WTC11 (cell line): Measurements from ENCODE around the gene COL18A1. TPM values are rescaled to one million over a fixed set of nuclear protein-coding genes. Genes with fewer than 3 reads are reported as not detected.

ENCODE experiments used
- ATAC-seq: fragments of 200-7000 bp; cut with Tn5 transposase; 2 replicates; pipeline ENCODE4 v1.10.0; 2021; ENCODE audit warnings: mild to moderate bottlenecking, moderate library complexity
- CTCF ChIA-PET: fragments of 300-600 bp; sonication (Branson Sonifier 250); formaldehyde crosslinking; loops from one replicate; lab custom pipeline; 2021; ENCODE audit warnings: antibody characterized with exemption; lab: Charles Lee
- POLR2A ChIA-PET: fragments of 350-600 bp; sonication (Branson Sonifier 250); formaldehyde crosslinking; loops from one replicate; lab custom pipeline; 2021; ENCODE audit warnings: antibody characterized with exemption; lab: Charles Lee
- DNase-seq: peaks from one replicate; pipeline ENCODE4 v3.0.0; 2021; ENCODE audit warnings: low spot score
- H3K27ac Mint-ChIP-seq: 2 replicates; pipeline ENCODE4 v1.8.0; 2021; ENCODE audit warnings: mixed read lengths
- H3K27me3 Mint-ChIP-seq: 2 replicates; pipeline ENCODE4 v1.8.0; 2021; ENCODE audit warnings: low read depth, mild to moderate bottlenecking, moderate library complexity, mixed read lengths
- H3K36me3 Mint-ChIP-seq: 2 replicates; pipeline ENCODE4 v1.8.0; 2021; ENCODE audit warnings: mixed read lengths
- H3K4me1 Mint-ChIP-seq: 2 replicates; pipeline ENCODE4 v1.8.0; 2022; ENCODE audit warnings: mixed read lengths
- H3K4me3 Mint-ChIP-seq: 2 replicates; pipeline ENCODE4 v1.8.0; 2021; ENCODE audit warnings: mild to moderate bottlenecking, moderate library complexity, mixed read lengths
- H3K9me3 Mint-ChIP-seq: 2 replicates; pipeline ENCODE4 v1.8.0; 2021; ENCODE audit warnings: mixed read lengths
- ELF4 ChIP-seq: sonication (generic); formaldehyde crosslinking; IDR thresholded peaks from 2 replicates; pipeline ENCODE4 v1.8.1; 2022; ENCODE audit warnings: low read depth, mild to moderate bottlenecking, moderate library complexity, missing genetic modification reagents
- GRHL2 ChIP-seq: fragments of 250-450 bp; sonication (Bioruptor Pico); IDR thresholded peaks from 2 replicates; pipeline ENCODE4 v1.8.0; 2022; ENCODE audit warnings: mild to moderate bottlenecking, moderate library complexity; ENCODE audit not compliant: insufficient replicate concordance, severe bottlenecking
- HMGA2 ChIP-seq: fragments of 250-450 bp; sonication (Bioruptor Pico); IDR thresholded peaks from 2 replicates; pipeline ENCODE4 v1.4.0; 2021; ENCODE audit warnings: mild to moderate bottlenecking, moderate library complexity
- HMGXB4 ChIP-seq: sonication (generic); formaldehyde crosslinking; IDR thresholded peaks from 2 replicates; pipeline ENCODE4 v1.8.1; 2023; ENCODE audit warnings: mild to moderate bottlenecking, moderate library complexity, missing genetic modification reagents
- NFE2L1 ChIP-seq: sonication (generic); formaldehyde crosslinking; IDR thresholded peaks from 2 replicates; pipeline ENCODE4 v1.8.1; 2023; ENCODE audit warnings: missing genetic modification reagents
- RORB ChIP-seq: fragments of 250-450 bp; sonication (Bioruptor Pico); IDR thresholded peaks from 2 replicates; pipeline ENCODE4 v1.9.0; 2021; ENCODE audit warnings: mild to moderate bottlenecking
- SMAD4 ChIP-seq: sonication (generic); formaldehyde crosslinking; IDR thresholded peaks from 2 replicates; pipeline ENCODE4 v1.8.0; 2022; ENCODE audit warnings: mild to moderate bottlenecking, missing genetic modification reagents
- SP1 ChIP-seq: sonication (generic); formaldehyde crosslinking; conservative IDR thresholded peaks from 2 replicates; pipeline ENCODE4 v1.8.1; 2022; ENCODE audit warnings: missing genetic modification reagents
- STAT6 ChIP-seq: sonication (generic); formaldehyde crosslinking; conservative IDR thresholded peaks from 2 replicates; pipeline ENCODE4 v1.8.1; 2023; ENCODE audit warnings: mild to moderate bottlenecking, low read depth, missing genetic modification reagents, moderate library complexity
- TEAD4 ChIP-seq: sonication (generic); formaldehyde crosslinking; IDR thresholded peaks from 2 replicates; pipeline ENCODE4 v1.8.0; 2022; ENCODE audit warnings: mild to moderate bottlenecking, missing genetic modification reagents
- TP53 ChIP-seq: sonication (generic); formaldehyde crosslinking; IDR thresholded peaks from 2 replicates; pipeline ENCODE4 v1.8.1; 2023; ENCODE audit warnings: mild to moderate bottlenecking, missing genetic modification reagents
- ZMAT4 ChIP-seq: fragments of 250-450 bp; sonication (Bioruptor Pico); IDR thresholded peaks from 2 replicates; pipeline ENCODE4 v1.9.0; 2021; ENCODE audit warnings: mild to moderate bottlenecking
- ZNF232 ChIP-seq: sonication (generic); formaldehyde crosslinking; IDR thresholded peaks from 2 replicates; pipeline ENCODE4 v1.8.0; 2022; ENCODE audit warnings: mild to moderate bottlenecking, missing genetic modification reagents
- ZNF317 ChIP-seq: sonication (generic); formaldehyde crosslinking; IDR thresholded peaks from 2 replicates; pipeline ENCODE4 v1.8.1; 2023; ENCODE audit warnings: low read depth, mild to moderate bottlenecking, moderate library complexity, missing genetic modification reagents, borderline replicate concordance
- total RNA-seq: library from RNA; stranded (reverse); gene quantifications from 3 replicates; pipeline ENCODE4 v1.2.3, GENCODE V29; 2021
- TF ChIP-seq, protein P1 (sequence below): sonication (generic); formaldehyde crosslinking; IDR thresholded peaks from 2 replicates; pipeline ENCODE4 v1.8.1; 2023; ENCODE audit warnings: mild to moderate bottlenecking, missing genetic modification reagents
- TF ChIP-seq, protein P2 (sequence below): sonication (generic); formaldehyde crosslinking; IDR thresholded peaks from 2 replicates; pipeline ENCODE4 v1.8.0; 2023; ENCODE audit warnings: missing genetic modification reagents
- TF ChIP-seq, protein P3 (sequence below): fragments of 250-450 bp; sonication (Bioruptor Pico); IDR thresholded peaks from 2 replicates; pipeline ENCODE4 v1.8.0; 2021; ENCODE audit warnings: mild to moderate bottlenecking
- TF ChIP-seq, protein P4 (sequence below): sonication (generic); formaldehyde crosslinking; IDR thresholded peaks from 2 replicates; pipeline ENCODE4 v1.8.1; 2022; ENCODE audit warnings: mild to moderate bottlenecking, missing genetic modification reagents, moderate library complexity, borderline replicate concordance

COL18A1 gene
- total RNA-seq, 1 experiment from 2014 or later: 231 TPM

DNA sequence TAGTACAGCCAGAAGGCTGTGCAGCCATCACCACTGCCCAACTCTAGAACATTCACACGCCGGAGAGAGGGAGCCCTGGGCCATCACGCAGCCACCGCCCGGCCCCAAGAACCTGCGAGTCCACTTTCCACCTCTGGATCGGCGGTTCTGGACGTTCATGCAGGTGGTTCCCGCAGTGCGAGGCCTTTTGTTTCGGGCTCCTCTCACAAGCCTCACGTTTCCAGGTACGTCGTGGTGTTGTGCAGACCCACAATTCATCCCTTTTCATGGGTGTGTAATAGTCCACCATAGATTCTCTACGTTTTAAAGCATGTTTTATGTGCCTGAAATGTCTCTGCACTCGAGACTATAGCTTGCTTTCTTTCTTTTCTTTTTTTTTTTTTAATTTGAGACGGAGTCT is 23.6 kb downstream of the COL18A1 start:
- ATAC-seq (no peak), DNase-seq (no peak)
- no peaks in the 10 kb centered on the region for H3K27me3 Mint-ChIP-seq
- H3K4me3 Mint-ChIP-seq: no peak overlapping the region
- H3K9me3 Mint-ChIP-seq: no peaks in the 10 kb centered on the region
- TF ChIP-seq TEAD4: no peak
- no peak for TF ChIP-seq GRHL2
- TF ChIP-seq, protein P1, sequence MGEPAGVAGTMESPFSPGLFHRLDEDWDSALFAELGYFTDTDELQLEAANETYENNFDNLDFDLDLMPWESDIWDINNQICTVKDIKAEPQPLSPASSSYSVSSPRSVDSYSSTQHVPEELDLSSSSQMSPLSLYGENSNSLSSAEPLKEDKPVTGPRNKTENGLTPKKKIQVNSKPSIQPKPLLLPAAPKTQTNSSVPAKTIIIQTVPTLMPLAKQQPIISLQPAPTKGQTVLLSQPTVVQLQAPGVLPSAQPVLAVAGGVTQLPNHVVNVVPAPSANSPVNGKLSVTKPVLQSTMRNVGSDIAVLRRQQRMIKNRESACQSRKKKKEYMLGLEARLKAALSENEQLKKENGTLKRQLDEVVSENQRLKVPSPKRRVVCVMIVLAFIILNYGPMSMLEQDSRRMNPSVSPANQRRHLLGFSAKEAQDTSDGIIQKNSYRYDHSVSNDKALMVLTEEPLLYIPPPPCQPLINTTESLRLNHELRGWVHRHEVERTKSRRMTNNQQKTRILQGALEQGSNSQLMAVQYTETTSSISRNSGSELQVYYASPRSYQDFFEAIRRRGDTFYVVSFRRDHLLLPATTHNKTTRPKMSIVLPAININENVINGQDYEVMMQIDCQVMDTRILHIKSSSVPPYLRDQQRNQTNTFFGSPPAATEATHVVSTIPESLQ (CRISPR knock-in tag): no peak
- no peak for TF ChIP-seq TP53 (CRISPR knock-in tag)
- no peak for TF ChIP-seq ZNF317 (CRISPR knock-in tag)
- no peak for TF ChIP-seq STAT6 (CRISPR knock-in tag)
- no peak for TF ChIP-seq ELF4 (CRISPR knock-in tag)
- no peak for TF ChIP-seq HMGA2 (CRISPR knock-in tag)
- TF ChIP-seq, protein P2, sequence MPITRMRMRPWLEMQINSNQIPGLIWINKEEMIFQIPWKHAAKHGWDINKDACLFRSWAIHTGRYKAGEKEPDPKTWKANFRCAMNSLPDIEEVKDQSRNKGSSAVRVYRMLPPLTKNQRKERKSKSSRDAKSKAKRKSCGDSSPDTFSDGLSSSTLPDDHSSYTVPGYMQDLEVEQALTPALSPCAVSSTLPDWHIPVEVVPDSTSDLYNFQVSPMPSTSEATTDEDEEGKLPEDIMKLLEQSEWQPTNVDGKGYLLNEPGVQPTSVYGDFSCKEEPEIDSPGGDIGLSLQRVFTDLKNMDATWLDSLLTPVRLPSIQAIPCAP (CRISPR knock-in tag): no peak
- no peak for TF ChIP-seq SMAD4 (CRISPR knock-in tag)
- TF ChIP-seq, protein P3, sequence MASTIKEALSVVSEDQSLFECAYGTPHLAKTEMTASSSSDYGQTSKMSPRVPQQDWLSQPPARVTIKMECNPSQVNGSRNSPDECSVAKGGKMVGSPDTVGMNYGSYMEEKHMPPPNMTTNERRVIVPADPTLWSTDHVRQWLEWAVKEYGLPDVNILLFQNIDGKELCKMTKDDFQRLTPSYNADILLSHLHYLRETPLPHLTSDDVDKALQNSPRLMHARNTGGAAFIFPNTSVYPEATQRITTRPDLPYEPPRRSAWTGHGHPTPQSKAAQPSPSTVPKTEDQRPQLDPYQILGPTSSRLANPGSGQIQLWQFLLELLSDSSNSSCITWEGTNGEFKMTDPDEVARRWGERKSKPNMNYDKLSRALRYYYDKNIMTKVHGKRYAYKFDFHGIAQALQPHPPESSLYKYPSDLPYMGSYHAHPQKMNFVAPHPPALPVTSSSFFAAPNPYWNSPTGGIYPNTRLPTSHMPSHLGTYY: no peak
- no peak for TF ChIP-seq NFE2L1
- no peak for TF ChIP-seq HMGXB4 (CRISPR knock-in tag)
- no peak for TF ChIP-seq ZMAT4 (CRISPR knock-in tag)
- no peak for TF ChIP-seq ZNF232
- TF ChIP-seq RORB (CRISPR knock-in tag): no peak
- TF ChIP-seq SP1 (CRISPR knock-in tag): no peak
- TF ChIP-seq, protein P4, sequence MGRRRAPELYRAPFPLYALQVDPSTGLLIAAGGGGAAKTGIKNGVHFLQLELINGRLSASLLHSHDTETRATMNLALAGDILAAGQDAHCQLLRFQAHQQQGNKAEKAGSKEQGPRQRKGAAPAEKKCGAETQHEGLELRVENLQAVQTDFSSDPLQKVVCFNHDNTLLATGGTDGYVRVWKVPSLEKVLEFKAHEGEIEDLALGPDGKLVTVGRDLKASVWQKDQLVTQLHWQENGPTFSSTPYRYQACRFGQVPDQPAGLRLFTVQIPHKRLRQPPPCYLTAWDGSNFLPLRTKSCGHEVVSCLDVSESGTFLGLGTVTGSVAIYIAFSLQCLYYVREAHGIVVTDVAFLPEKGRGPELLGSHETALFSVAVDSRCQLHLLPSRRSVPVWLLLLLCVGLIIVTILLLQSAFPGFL (CRISPR knock-in tag): no peak
- peaks cover 2% of the 10 kb centered on the region; the same call in 1 of the 2 replicates for H3K36me3 Mint-ChIP-seq
- CTCF ChIA-PET: interaction anchor here (1.4 kb wide), 1 partner anchor 22 kb away, joined by 3 read pairs; no protein-coding TSS in a partner anchor
- POLR2A ChIA-PET: interaction anchor here (1.3 kb wide), 1 partner anchor 10 kb away, joined by 4 read pairs; no protein-coding TSS in a partner anchor
- no peak overlapping the region for H3K27ac Mint-ChIP-seq
- H3K4me1 Mint-ChIP-seq: peaks cover 50% of the 10 kb centered on the region
